IPS-20b (cell line): ENCODE results near the gene SDSL.

ENCODE experiments used
- H3K27ac ChIP-seq: one replicate; pipeline ENCODE4 v1.5.1; 2013; ENCODE audit warnings: low read length
- H3K27me3 ChIP-seq: 2 replicates; pipeline ENCODE4 v1.6.1; 2013; ENCODE audit warnings: mild to moderate bottlenecking, low read length, inconsistent platforms; ENCODE audit not compliant: insufficient read depth
- H3K36me3 ChIP-seq: 2 replicates; pipeline ENCODE4 v1.6.1; 2013; ENCODE audit warnings: low read depth, mild to moderate bottlenecking, inconsistent platforms, low read length, moderate library complexity; ENCODE audit not compliant: insufficient read depth
- H3K4me1 ChIP-seq: 2 replicates; pipeline ENCODE4 v1.6.1; 2013; ENCODE audit warnings: mild to moderate bottlenecking, control low read depth, inconsistent platforms, low read length, moderate library complexity; ENCODE audit not compliant: insufficient read depth
- H3K4me3 ChIP-seq: 2 replicates; pipeline ENCODE4 v1.5.1; 2013; ENCODE audit warnings: mild to moderate bottlenecking, low read length, inconsistent platforms
- H3K9ac ChIP-seq: 2 replicates; pipeline ENCODE4 v1.6.1; 2013; ENCODE audit warnings: low read depth, mild to moderate bottlenecking, inconsistent platforms, low read length, moderate library complexity
- H3K9me3 ChIP-seq: 2 replicates; pipeline ENCODE4 v1.6.1; 2013; ENCODE audit warnings: mild to moderate bottlenecking, low read depth, low read length, inconsistent platforms; ENCODE audit not compliant: insufficient read depth

SDSL gene

GRCh38 chr12:113459981-113460380, 37.8 kb downstream of the SDSL start:
- peaks cover 82% of the 10 kb centered on the region for H3K27me3 ChIP-seq
- peaks cover 12% of the 10 kb centered on the region for H3K4me1 ChIP-seq
- no peak overlapping the region for H3K27ac ChIP-seq
- H3K9me3 ChIP-seq = no peaks in the 10 kb centered on the region
- no peak overlapping the region for H3K9ac ChIP-seq
- no peaks in the 10 kb centered on the region for H3K36me3 ChIP-seq
- H3K4me3 ChIP-seq = no peak overlapping the region

DNA sequence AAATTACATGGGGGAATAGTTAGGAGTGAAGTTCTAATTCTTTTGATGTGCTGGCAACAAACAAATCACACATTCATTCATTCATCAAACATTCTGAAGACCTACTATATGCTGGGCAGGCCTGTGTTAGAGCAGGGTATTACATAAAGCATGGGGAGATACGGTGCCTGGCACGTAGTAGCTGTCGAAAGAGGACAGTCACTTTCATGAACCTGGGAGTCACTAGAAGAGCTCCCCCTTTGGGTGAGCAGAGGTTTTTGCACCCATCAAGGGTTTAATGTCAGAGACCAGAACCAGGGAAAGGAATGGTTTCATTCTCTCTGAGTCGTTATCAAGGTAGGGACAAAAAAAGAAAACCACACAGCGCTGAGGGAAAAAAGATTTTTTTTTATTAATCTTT, 39.5 kb downstream of the SDSL start:
- Histone ChIP-seq H3K4me1 (peaks cover 9% of the 10 kb centered on the region), H3K9ac (no peak overlapping the region), H3K9me3 (peaks cover 2% of the 10 kb centered on the region; the same call in 1 of the 2 replicates), H3K27me3 (peaks cover 96% of the 10 kb centered on the region), H3K4me3 (no peak overlapping the region), H3K27ac (no peak overlapping the region), H3K36me3 (no peaks in the 10 kb centered on the region)

DNA sequence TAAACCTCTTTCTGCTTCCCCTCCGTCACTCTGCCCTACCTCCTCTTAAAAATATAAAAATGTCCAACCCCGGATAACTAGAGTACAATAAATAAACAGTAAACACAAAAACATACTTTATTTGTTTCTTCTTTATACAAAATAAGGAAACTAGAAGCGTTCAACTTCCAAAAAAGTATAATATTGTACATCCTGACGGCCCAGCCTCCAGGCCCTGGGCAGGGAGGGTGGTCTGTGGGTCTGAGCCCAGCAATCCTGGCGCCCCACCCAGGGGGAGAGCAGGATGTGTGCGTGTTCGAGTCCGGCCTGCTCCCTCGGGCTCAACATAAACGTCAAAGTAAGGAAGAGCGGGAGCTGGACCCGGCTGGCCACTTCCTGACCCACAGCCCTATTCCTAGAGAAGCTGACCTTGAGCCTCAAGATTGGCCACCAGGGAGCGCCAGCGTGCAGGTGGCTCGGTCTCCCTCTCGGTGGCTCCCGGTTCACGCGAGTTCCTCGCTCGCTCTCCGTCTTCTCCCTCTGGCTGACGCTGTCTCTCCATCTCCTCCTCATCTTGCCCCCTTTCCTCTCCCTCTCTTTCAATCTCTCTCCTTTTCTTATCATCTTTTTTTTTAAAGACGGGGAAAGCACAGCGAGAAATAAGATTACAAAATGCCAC, 40.1 kb downstream of the SDSL start:
- no peak overlapping the region for H3K27ac ChIP-seq
- peaks cover 96% of the 10 kb centered on the region for H3K27me3 ChIP-seq
- no peaks in the 10 kb centered on the region for H3K36me3 ChIP-seq
- H3K4me1 ChIP-seq = peaks cover 11% of the 10 kb centered on the region; the same call in 1 of the 2 replicates
- H3K9me3 ChIP-seq = peaks cover 5% of the 10 kb centered on the region; the same call in 1 of the 2 replicates
- H3K9ac ChIP-seq = no peak overlapping the region
- no peak overlapping the region; the same call in 1 of the 2 replicates for H3K4me3 ChIP-seq

DNA sequence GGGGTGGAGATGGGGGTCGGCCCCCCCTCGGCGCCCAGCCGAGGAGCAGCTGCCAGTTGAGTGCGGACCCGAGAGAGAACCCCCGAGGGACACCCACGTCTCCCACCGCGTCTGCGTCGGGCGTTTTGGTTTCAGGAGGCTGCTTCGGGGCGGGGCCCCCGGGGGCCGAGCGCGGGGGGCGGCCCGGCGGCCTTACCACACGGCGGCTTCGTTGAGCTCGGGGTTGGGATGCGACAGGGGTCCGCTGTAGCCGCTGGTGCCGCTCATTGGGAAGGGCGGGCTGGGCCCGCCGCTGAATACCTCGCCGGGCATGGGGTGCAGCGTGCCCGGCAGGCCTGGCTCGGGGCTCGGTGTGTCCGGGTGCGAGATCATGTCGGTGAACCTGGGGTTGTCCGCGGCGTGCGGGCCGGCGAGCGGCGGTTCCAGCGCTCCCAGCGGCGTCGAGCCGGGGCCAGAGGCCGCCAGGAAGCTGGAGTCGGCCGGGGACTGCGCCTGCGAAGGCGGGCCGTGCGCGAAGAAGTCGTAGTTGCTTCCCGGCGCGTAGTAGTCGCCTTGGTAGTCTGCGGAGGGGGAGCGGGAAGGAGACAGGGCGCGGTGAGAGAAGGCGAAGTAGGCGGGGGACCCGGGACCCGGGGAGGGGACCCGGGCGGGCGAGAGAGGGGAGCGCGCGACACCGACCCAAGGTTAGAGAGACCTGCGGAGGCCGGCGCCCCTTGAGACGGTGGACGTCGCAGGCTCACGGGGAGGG, 41.0 kb downstream of the SDSL start:
- Histone ChIP-seq H3K4me1 (peaks cover 11% of the 10 kb centered on the region; the same call in 1 of the 2 replicates), H3K9ac (no peak overlapping the region), H3K9me3 (peaks cover 5% of the 10 kb centered on the region; the same call in 1 of the 2 replicates), H3K4me3 (peak overlapping the region; percentile 52; the same call in 1 of the 2 replicates), H3K27me3 (peaks cover 100% of the 10 kb centered on the region), H3K36me3 (no peaks in the 10 kb centered on the region), H3K27ac (no peak overlapping the region)

DNA sequence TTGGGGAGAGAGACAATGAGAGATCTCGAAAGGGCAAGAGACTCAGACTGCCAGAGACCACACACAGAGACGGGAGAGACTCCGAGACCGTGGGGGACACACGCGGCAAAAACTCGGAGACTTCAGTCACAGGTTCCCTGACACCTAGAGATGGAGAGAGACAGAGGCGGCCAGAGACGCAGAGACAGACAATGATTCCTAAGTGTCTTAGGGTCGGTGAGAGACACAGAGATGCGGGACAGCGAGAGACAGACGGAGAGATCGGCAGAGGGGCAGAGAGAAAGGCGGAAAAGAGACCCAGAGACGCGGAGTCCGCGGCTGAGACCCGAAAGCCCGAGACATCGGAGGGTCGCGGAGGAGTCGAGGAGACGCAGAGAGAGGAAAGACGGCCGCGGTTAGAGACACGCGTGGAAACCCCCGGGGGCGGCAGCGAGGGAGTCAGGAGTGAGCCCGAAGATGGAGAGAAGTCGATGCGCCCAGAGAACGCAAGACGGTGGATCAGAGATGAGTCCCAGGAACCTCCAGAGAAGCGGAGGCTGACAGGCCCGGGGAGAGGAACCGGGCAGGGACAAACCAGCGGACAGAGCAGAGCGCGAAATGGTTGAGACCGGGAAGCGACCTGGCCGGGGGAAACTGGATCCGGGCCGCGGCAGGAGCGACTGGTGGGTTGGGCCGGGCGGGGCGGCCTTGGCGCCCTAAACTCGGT, 41.7 kb downstream of the SDSL start:
- H3K36me3 ChIP-seq = no peaks in the 10 kb centered on the region
- H3K4me3 ChIP-seq = peak overlapping the region; percentile 52
- no peak overlapping the region for H3K9ac ChIP-seq
- peaks cover 100% of the 10 kb centered on the region for H3K27me3 ChIP-seq
- no peak overlapping the region for H3K27ac ChIP-seq
- peaks cover 16% of the 10 kb centered on the region; the same call in 1 of the 2 replicates for H3K4me1 ChIP-seq
- peaks cover 5% of the 10 kb centered on the region; the same call in 1 of the 2 replicates for H3K9me3 ChIP-seq

DNA sequence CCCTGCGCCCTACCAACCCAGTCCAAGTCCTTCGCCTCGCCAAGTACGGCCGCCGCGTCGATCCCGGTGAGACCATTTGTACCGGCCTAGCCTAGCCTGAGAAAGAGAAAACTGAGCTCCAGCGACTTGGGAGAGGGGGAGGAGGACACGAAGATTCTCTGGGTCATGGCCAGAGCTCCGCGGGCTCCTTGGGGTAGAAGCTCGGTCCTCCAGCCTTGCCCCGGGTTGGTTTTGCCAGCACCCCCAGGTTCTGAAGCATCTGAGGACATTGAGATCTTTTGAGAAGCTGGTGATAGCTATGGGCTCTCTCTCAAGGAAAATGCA, 42.2 kb downstream of the SDSL start:
- Histone ChIP-seq H3K27me3 (peaks cover 100% of the 10 kb centered on the region), H3K4me1 (peaks cover 16% of the 10 kb centered on the region; the same call in 1 of the 2 replicates), H3K9ac (no peak overlapping the region; the same call in 1 of the 2 replicates), H3K27ac (no peak overlapping the region), H3K9me3 (peaks cover 8% of the 10 kb centered on the region; the same call in 1 of the 2 replicates), H3K36me3 (no peaks in the 10 kb centered on the region), H3K4me3 (peak overlapping the region; percentile 52)

DNA sequence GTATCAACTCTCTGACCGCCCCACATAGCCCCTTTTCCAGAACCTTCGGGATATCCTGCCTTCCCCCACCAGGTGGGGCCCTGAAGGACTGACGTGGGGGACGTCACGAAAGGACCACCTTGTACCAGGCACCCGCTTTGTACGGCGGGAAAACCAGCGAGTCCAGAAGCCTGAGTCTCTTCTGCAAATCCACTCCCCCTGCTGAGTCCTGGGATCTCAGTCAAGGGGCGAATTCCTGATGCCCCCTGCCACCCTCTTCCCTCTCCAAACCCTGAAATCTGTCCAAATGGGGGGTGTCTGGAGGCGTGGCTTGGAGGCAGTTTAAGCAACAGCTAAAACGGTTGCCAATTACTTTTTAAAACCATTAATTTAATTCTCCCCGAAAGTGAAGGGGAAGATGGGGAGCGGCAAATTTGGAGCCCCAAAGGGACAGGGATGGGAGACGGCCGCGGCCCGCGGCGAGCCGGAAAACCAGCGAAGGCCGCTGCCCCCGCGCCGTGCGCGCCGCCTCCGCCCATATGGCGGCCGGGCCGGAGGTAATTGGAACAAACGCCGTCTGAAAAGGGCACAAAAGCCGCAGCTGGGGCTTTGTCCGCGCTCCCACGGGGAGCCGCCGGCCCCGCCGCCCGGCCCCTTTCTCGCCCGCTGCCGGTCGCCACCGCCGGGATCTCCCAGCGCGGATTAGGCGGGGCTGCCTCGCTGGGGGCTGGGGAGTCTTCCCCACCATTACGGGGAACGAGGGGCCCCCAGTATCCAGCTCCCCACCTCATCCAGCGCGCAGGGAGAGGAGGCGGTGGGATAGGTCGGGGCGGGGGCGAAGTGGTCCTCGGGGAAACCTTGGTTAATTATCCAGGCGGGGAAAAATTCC, 42.9 kb downstream of the SDSL start:
- Histone ChIP-seq H3K27me3 (peaks cover 100% of the 10 kb centered on the region), H3K36me3 (no peaks in the 10 kb centered on the region), H3K4me3 (peak overlapping the region; percentile 52), H3K9me3 (peaks cover 9% of the 10 kb centered on the region; the same call in 1 of the 2 replicates), H3K27ac (no peak overlapping the region), H3K4me1 (peaks cover 16% of the 10 kb centered on the region; the same call in 1 of the 2 replicates), H3K9ac (no peak overlapping the region; the same call in 1 of the 2 replicates)

DNA sequence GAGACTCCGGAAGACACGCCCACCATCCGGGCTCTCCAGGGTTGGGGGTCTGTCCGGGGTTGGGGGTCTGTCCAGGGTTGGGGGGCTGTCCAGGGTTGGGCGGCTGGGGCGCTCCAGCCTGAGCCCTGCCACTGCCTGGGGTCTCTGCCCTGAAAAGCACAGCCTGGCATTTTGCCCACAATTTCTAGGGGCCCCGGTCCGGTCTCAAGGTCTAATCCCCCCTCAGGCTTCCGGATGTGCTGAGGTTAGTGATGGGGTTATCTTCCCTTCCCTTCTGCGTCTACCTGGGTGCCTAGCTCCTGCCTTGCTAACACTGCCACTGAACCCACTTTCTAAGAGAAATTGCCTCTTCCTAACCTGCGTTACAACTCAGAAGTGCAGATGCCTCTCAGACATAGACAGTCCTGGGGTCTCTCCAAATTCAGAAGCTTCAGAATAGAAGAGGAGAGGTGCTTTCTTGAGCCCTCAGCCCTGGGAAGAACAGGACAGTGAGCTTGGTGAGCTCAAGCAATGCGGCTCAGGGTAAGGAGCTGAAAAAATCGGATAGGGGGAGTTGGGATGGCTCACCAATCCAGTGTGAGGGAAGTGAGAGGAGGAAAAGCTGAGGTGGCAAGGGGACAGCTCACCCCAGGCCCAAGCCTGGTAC, 43.8 kb downstream of the SDSL start:
- H3K27ac ChIP-seq = no peak overlapping the region
- peaks cover 100% of the 10 kb centered on the region for H3K27me3 ChIP-seq
- H3K9me3 ChIP-seq = peaks cover 9% of the 10 kb centered on the region; the same call in 1 of the 2 replicates
- no peaks in the 10 kb centered on the region for H3K36me3 ChIP-seq
- no peak overlapping the region for H3K9ac ChIP-seq
- H3K4me1 ChIP-seq = peaks cover 18% of the 10 kb centered on the region; the same call in 1 of the 2 replicates
- H3K4me3 ChIP-seq = peak overlapping the region; percentile 52; the same call in 1 of the 2 replicates

DNA sequence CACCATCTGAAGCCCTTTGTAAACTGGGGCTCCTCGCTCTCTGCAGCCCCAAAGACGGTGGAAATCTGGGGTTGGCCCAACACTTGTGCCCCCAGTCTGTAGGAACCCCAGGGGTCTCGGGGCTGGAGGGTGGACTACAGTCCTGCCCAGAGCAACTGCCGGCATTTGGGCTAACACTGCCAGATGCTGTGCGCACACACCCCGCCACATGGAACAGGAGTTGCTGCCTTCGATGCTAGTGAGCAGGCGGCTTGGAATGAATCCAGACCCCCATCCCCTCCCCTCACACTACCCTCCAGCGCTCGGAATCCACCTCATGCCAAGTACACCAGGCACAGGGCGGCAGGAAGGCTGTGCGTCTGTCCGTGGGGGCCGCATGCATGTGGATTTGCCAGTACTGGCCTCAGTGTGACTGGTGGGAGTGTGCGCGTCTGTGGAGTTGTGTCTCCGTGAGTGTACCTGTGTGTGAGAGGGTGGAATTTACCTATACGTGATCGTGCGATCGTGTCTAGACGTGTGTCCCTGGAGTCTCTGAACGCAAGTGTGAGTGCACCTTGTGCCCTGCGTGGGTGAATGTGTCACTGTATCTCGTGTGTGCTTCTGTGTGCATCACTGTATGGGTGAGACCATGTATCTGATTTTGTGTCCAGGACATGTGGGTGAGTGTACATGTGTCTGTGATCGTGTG, 44.4 kb downstream of the SDSL start:
- Histone ChIP-seq H3K9me3 (peaks cover 9% of the 10 kb centered on the region; the same call in 1 of the 2 replicates), H3K36me3 (no peaks in the 10 kb centered on the region), H3K27ac (no peak overlapping the region), H3K4me1 (peaks cover 22% of the 10 kb centered on the region; the same call in 1 of the 2 replicates), H3K27me3 (peaks cover 100% of the 10 kb centered on the region), H3K4me3 (peak overlapping the region; percentile 70), H3K9ac (no peak overlapping the region)

GRCh38 chr12:113467142-113467501, 44.9 kb downstream of the SDSL start:
- Histone ChIP-seq H3K36me3 (no peaks in the 10 kb centered on the region), H3K9ac (no peak overlapping the region), H3K4me3 (peak overlapping the region; percentile 70), H3K27ac (no peak overlapping the region), H3K27me3 (peaks cover 100% of the 10 kb centered on the region), H3K4me1 (peaks cover 22% of the 10 kb centered on the region; the same call in 1 of the 2 replicates), H3K9me3 (peaks cover 9% of the 10 kb centered on the region; the same call in 1 of the 2 replicates)
